Inflammatory macrophage (primary cell): ENCODE measurements around the gene KRTAP5-8.
"Not testable (repeated sequence)": the region's sequence is repeated elsewhere in the genome, so short reads cannot be mapped to it uniquely, and the experiment has no call there.

Source experiments
- DNase-seq, 2 donors: peaks; one replicate each; pipeline ENCODE4 v3.0.0-alpha.2; 2020 to 2022

The KRTAP5-8 gene

DNA sequence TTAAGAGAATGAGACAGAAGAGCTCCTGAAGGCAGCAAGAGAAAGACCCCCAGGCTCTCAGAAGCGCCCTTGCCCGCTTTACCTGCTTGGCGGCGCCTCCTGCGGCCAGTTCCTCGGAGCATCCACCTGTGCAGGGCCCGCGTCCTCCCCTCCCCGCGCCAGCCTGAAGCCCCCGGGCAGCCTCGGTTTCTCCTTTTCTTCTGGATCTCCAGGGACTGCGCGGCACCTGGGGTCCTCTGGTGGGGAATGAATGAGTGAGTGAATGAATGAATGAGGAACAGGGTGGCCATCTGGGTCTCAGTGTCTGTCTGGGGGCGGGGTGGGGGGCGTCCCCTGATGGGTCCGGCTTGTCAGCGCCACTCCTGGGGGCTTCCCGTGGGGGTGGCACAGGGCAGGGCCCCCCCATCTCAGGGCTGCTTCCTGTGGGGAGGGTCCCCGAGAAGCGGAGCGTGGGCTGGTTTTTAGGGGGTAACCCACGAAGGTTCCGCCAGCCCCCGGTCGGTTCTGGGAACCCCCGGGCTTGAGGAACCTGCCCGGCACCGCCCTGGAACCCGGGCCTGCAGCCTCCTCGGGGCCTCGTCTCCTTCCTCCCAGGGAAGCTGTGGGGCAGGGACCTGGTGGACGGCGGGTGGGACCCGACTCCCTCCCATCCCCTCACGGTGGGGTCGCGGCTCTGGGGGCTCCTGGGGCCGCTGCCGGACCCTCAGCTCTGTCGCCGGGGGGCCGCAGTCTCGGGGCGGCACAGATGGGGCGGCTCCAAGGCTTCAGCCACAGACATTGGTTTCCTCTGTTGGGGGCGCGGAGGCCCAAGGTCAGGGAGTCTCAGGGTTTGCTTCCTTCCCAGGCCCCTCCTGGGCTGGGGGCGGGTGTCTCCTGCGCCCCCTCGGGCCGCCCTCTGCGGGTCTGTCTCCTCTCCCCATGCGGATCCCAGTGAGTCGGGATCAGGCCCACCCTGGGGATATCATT lies 19.0 kb upstream of the KRTAP5-8 start:
- DNase-seq = no peak

DNA sequence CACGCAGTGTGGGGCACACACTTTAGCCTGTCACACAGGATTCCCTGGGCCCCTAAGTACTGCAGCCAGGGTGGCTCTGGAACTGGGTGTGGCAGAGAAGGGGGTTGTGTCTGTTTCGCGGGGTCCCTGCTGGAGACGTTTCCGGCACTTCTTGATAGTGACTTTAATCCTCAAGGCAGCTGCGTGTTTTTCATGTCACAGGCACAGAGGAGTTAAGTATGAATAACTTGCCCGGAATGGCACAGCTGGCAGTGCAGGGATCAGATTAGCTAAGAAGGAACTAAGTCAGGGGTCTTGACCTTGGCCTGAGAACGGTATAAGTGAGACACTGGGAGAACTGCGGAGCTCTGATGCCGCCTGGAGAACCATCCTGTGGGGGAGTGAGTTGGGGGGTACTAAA lies 18.3 kb upstream of the KRTAP5-8 start:
- DNase-seq = no peak

DNA sequence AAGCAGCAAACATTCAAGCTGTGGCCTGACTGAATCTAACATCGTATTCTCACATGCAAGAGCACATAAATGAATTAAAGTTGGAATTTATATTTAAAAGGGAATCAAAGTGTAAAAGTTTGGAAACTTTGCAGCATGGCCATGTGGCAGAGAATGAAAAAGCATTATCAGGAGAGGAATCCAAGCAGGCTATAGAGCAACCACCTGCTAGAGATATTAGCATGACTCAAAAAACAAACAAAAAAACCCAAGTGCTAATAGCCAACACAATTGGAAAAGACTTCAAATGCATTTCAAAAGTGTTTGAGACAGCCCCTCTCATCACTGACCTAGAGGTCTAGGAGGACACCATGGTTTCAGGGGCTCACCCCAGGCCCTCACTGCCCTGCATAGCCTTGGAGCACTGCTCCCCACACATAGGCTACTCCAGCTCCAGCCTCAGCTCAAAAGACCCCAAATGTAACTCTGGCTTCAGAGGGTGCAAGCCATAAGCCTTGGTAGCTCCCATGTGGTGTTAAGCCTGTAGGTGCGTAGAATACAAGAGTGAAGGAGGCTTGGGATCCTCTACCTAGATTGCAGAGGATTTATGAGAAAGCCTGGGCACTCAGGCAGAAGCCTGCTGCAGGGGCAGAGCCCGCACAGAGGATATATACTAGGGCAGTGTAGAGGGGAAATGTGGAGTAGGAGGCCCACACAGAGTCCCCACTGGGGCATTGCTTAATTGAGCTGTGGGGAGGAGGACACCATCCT lies 12.5 kb upstream of the KRTAP5-8 start:
- no peak for DNase-seq

DNA sequence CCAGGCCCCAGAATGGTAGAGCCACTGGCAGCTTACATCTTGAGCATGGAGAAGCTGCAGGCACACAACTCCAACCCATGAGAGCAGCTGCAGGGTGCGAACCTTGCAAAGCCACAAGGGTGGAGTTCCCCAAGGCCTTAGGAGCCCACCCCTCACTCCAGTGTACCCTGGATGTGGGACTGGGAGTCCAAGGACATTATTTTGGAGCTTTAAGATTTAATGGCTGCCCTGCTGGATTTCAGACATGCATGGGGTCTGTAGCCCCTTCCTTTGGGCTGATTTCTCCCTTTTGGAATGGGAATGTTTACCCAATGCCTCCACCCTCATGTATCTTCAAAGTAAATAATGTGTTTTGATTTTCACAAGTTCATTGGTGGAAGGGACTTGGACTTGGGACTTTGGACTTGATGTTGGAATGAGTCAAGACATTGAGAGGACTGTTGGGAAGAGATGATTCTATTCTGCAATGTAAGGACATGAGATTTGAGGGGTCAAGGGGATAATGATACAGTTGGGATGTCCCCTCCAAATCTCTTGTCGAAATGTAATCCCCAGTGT lies 11.8 kb upstream of the KRTAP5-8 start:
- DNase-seq = no peak

DNA sequence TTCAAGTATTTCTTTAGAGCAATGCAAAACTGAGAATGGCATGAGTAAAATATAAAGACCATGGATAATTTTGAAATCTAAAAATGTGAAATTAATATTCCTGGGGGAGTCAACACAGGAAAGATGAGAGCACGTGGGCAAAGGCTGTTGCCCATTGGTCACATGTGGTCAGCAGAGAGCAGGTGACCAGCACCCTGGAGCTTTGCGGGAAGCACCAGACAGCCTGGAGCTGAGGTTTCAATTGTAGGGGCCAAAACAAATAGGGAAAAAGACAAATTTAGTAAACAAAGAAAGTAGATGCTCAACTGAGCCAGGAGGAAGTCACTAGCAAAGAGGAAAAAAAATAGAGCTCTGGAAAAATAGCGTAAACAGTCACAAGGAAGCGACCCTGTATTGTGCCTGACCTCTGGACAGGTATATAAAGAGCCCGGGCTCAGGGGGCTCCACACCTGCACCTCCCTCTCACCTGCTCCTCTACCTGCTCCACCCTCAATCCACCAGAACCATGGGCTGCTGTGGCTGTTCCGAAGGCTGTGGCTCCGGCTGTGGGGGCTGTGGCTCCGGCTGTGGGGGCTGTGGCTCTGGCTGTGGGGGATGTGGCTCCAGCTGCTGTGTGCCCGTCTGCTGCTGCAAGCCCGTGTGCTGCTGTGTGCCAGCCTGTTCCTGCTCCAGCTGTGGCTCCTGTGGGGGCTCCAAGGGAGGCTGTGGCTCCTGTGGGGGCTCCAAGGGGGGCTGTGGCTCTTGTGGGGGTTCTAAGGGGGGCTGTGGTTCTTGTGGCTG lies 10.8 kb upstream of the KRTAP5-8 start, which contains the start of gene KRTAP5-7:
KRTAP5-7 (plus strand) TSS at position 472 of the 780 bp plus-strand sequence; CDS start at position 506, 34 bp downstream.
- DNase-seq = not testable (repeated sequence)

DNA sequence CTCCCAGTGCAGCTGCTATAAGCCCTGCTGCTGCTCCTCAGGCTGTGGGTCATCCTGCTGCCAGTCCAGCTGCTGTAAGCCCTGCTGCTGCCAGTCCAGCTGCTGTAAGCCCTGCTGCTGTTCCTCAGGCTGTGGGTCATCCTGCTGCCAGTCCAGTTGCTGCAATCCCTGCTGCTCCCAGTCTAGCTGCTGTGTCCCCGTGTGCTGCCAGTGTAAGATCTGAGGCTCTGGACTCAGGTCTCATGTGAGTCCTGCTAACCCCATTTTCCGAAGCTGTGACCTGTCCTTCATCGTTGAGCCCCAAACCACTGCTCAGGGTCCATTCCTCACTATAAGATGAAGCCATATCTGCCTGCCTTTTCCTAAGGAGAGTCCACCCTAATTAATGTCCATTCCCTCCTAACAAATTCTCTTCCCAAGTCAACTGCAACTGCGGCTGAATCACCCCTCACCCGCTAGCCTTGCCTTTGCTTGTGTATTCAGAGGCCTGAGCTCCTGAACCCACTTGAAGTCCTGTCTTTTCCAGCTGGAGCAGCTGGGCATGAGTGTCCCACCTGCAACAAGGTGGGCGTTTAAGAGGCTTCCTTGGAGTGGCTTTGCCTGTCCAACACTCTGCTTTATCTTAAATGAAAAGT lies 10.1 kb upstream of the KRTAP5-8 start:
- no peak for DNase-seq

DNA sequence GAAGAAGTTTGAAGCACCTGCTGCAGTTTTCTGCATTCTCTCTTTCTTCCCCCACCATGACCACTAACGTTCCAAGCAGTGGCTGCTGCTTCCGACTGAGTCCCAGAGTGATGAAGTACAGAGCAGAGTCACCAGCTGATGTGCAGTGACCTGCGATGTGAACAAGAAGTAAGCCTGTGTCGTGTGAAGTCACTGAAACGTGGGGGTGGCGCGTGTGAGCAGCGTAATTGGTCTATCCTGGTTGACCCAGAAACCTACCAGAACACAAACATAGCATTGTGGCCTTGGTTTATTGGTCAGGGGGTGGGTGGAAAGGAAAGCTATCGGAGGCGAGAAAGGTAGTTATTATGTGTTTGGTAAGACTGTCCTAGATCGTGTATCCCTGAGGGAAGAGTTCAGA lies 7.2 kb upstream of the KRTAP5-8 start:
- no peak for DNase-seq

DNA sequence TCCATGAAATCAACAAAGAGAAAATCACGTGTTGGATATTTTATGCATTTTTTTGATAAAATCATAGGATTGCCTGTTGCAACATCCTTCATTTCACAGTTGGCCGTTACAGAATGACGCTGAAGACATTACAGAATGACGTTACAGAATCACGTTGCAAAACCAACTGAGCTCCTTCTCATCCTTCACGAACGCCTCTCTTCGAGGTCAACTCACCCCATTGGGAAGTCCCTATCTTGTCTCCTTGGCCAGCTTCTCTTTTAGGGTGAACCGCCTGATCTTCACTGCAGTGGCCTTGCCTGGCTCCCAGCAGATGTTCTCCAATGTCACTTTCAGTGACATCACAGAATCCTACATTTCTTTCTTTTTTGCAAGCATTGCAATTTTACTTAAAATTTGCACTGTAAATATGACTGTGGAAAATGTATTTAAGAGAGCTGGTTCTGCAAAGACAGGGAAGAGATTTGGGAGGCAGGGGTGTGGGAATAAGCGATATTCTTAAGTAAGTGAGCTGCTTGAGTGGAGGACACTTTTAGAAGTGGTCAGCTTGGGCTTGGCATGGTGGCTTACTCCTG lies 5.7 kb upstream of the KRTAP5-8 start:
- DNase-seq = peak; percentile 77 to 84

DNA sequence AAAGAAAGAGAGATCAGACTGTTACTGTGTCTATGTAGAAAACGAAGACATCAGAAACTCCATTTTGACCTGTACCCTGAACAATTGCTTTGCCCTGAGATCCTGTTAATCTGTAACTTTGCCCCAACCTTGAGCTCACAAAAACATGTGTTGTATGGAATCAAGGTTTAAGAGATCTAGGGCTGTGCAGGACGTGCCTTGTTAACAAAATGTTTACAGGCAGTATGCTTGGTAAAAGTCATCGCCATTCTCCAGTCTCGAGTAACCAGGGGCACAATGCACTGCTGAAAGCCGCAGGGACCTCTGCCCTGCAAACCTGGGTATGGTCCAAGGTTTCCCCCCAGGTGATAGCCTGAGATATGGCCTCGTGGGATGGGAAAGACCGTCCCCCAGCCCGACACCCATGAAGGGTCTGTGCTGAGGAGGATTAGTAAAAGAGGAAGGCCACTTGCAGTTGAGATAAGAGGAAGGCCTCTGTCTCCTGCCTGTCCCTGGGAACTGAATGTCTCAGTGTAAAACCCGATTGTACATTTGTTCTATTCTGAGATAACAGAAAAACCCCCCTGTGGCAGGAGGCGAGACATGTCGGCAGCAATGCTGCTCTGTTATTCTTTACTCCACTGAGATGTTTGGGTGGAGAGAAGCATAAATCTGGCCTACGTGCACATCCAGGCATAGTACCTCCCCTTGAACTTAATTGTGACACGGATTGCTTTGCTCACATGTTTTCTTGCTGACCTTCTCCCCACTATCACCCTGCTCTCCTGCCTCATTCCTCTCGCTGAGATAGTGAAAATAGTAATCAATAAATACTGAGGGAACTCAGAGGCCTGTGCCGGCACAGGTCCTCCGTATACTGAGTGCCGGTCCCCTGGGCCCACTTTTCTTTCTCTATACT lies 2.9 kb upstream of the KRTAP5-8 start:
- not testable (repeated sequence) for DNase-seq

DNA sequence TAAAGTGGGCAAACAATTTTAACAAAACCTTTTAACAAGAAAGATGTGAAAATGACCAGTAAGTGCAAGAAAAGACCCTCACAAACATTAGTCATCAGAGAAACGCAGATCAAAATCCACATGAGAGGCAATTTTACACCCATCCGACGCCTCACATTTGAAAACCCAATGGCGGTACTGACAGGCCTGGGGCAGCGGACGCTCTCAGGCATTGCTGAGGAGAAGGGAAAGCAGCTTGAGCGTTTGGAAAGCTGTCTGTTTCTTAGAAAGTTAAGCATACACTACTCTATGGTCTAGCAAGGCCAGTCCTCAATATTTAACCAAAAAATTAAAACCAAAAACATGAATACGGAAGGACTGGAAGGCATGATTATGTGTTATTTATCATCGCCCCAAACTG lies 2.0 kb upstream of the KRTAP5-8 start:
- no peak for DNase-seq

DNA sequence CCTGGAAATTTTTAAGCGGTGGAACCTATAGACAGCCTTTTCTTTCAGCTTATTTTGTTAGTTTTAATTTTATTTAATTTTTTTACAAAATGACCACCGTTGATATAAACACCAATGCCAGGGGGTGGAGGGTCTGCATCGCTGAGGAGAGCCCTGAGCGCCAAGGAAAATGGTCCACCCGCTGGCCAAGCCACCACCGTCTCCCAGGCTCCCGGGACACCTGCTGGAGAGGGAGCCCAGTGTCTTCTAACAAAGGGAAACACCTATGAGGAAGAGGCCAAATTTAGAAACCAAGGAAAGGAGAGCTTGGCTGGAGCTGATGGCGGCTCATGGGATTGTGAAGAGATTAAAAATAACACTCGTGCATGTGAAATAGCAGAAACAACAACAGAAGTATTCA lies 288 bp upstream of the KRTAP5-8 start:
- DNase-seq = no peak

DNA sequence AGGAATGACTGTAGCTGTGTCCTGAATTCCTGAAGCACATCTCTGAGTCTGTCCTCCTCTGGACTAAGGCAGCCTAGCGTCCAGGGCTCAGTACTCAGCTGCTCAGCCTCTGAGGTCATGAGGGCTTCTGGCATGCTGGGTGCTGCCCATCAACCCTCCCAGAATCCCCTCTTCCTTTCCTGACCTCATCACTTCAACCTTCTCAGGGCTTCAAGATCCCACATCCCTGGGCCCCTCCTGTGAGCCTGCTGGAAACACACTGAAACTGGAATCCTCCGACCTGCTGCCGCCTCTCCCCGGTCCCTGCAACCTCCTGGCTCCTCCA lies 803 bp downstream of the KRTAP5-8 start:
- no peak for DNase-seq

DNA sequence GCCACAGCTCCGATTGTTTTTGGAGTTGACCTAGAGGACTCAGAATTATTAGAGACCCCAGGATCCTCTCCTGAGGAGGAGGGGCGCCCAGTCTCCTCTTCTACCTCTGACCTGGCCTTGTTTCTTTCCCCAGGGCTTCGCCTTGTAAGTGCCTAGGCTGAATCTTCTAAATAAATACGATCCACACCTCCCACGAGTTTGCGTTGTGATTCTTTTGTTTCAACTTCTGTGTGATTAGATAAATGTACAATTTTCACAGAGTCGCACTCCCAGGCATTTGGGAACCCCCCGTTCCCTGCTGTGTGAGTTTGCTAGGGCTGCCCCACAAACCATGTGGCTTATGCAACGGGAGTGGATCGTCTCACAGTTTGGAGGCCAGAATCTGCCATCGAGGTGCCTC lies 1.2 kb downstream of the KRTAP5-8 start:
- no peak for DNase-seq

DNA sequence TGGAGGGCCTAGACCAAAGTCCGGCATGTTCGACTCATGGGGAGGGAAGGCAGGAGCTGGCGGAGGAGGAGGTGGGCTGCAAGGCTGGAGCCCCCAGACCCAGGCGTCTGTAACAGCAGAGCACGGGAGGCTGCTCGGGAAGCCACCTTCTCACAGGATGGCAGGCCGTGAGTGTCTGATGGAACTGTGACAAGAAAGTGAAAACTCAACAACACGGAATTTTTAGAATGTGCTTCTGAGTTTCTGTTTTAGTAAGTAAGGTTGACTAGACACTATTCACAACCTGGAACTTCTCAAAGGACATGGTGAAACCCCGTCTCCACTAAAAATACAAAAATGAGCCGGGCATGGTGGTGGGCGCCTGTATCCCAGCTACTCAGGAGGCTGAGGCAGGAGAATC lies 2.1 kb downstream of the KRTAP5-8 start:
- DNase-seq = not testable (repeated sequence)

DNA sequence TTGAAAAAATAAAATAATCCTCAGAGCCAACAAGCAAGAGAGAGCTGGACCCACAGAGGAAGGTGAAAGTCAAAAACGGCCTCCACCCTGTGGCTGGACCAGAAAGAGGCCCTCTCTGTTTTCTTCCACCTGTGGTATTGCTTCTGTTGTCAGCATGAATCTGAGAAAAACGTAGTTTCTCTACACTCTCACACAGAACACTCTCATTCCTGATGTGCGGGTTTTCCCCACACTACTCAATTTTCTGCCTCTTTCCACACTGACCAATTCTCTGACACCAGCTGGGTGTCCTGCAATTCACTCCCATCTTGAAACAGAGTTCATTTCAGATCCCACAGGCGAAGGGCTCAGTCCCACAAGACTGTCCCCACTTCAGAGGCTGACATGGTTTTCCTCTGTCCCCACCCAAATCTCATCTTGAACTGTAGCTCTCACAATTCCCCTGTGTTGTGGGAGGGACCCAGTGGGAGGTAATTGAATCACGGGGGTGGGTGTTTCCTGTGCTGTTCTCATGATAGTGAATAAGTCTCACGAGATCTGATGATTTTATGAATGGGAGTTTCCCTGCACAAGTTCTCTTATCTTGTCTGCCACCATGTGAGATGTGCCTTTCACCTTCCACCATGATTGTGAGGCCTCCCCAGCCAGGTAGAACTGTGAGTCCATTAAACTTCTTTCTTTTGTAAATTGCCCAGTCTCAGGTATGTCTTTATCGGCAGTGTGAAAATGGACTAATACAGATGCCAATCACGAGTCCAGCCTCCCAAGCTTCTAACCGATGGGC lies 2.9 kb downstream of the KRTAP5-8 start:
- not testable (repeated sequence) for DNase-seq

DNA sequence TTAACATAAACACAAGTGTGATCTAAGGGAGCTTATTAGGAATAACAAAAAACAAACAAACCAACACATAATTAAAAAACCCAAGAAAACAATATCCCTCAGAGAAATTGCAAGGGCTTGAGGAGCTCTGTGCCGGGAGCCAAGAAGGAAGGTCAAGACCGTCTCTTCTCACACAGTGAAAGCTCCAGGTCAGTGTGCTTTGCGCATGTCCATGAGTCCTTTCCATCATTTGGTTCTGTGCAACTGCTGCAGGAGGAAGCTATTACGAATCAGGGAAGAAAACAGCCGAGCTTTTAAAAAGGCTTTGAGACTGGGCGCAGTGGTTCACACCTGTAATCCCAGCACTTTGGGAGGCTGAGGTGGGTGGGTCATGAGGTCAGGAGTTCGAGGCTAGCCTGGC lies 4.6 kb downstream of the KRTAP5-8 start:
- no peak for DNase-seq

DNA sequence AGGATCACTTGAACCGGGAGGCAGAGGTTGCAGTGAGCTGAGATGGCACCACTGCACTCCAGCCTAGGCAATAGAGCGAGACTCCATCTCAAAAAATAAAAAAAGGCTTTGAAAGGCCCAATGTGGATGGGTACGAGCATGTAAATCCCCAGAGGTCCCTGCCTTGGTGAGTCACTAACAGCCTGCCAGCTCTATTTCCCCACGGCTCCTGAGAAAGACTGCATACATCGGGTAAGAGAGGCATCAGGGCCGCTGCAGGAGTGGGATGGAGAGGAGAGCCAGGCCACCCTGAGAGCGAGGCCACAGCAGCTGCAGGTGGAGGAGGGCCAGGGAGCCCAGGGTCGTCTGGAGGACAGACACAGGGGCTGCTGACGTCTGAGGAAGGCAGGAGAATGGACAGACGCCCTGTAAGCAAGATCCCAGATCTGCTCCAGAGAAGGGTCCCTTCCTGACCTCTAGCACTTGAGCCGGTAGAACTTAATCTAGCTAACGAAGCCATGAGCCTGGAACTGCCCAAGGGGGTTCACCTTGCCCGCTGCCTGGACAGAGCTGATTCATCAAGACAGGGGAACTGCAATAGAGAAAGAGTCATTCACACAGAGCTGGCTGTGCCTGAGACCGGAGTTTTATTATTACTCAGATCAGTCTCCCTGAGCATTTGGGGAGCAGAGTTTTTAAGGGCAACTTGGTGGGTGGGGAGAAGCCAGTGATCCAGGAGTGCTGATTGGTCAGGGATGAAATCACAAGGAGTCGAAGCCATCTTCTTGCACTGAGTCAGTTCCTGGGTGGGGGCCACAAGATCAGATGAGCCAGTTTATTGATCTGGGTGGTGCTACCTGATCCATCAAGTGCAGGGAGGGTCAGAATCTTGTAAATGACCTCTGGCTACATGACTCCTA lies 5.3 kb downstream of the KRTAP5-8 start:
- DNase-seq = peak; percentile 3 to 56

DNA sequence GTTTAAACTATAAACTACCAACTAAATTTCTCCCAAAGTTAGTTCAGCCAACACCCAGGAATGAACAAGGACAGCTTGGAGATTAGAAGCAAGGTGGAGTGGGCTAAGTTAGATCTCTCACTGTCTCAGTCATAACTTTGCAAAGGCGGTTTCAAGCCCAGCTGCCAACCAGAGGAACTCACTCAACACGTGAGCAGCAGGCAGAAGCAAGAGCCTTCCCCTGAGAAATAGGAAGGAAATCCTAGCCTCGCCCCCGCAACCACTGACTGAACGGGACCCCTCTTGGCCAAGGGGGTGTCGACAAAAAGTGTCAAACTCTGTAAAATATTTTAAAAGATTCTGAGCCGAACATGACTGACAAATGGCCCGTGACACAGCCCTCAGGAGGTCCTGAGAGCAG lies 6.0 kb downstream of the KRTAP5-8 start:
- DNase-seq = peak; percentile 67 to 92
